Spleen (tissue), 11 donors: ENCODE data around the gene MICAL3. TPM values are rescaled to one million over a fixed set of nuclear protein-coding genes. Genes with fewer than 3 reads are reported as not detected.

Source experiments
- DNase-seq: peaks from one replicate; pipeline ENCODE4 v3.0.0-alpha.2; 2020
- H3K27ac ChIP-seq, 8 donors: fragments of 200-600 bp; sonication (generic) in 7 of 8; 1 replicate in 4 of 8; 2 replicates in 4 of 8; pipeline versions ENCODE4 v1.5.0 to v1.8.0; 2016 to 2021; ENCODE audit warnings: inconsistent platforms in 4 of 8, mild to moderate bottlenecking in 4 of 8, moderate library complexity in 1 of 8
- H3K27me3 ChIP-seq, 7 donors: fragments of 200-600 bp; sonication (generic) in 6 of 7; replicated peaks in 1 of 7; 1 replicate in 4 of 7; 2 replicates in 3 of 7; pipeline versions ENCODE4 v1.5.0 to v1.8.0; 2016 to 2021; ENCODE audit warnings: inconsistent platforms in 3 of 7, mild to moderate bottlenecking in 1 of 7
- H3K36me3 ChIP-seq, 6 donors: fragments of 200-600 bp; sonication (generic) in 5 of 6; 1 replicate in 4 of 6; 2 replicates in 2 of 6; pipeline versions ENCODE4 v1.5.0 to v1.8.0; 2016 to 2021; ENCODE audit warnings: inconsistent platforms in 2 of 6
- H3K4me1 ChIP-seq, 6 donors: fragments of 200-600 bp; sonication (generic) in 5 of 6; 1 replicate in 3 of 6; 2 replicates in 3 of 6; pipeline versions ENCODE4 v1.5.0 to v1.8.0; 2016 to 2021; ENCODE audit warnings: inconsistent platforms in 3 of 6
- H3K4me3 ChIP-seq, 8 donors: fragments of 200-600 bp; sonication (generic) in 7 of 8; 1 replicate in 4 of 8; 2 replicates in 4 of 8; pipeline versions ENCODE4 v1.5.0 to v1.8.0; 2016 to 2021; ENCODE audit warnings: inconsistent platforms in 4 of 8, mild to moderate bottlenecking in 4 of 8, moderate library complexity in 2 of 8
- H3K9me3 ChIP-seq, 8 donors: fragments of 200-600 bp; sonication (generic) in 7 of 8; 1 replicate in 4 of 8; 2 replicates in 4 of 8; pipeline versions ENCODE4 v1.5.0 to v1.8.0; 2016 to 2021; ENCODE audit warnings: inconsistent platforms in 4 of 8
- CTCF ChIP-seq, 11 experiments: fragments of 200-600 bp in 7 of 11; fragments of 450-650 bp in 4 of 11; sonication (generic) in 4 of 11; IDR thresholded peaks in 8 of 11; conservative IDR thresholded peaks in 3 of 11; 1 replicate in 7 of 11; 2 replicates in 4 of 11; pipeline versions ENCODE4 v1.4.0 to v1.8.0; 2016 to 2021; ENCODE audit warnings: antibody characterized with exemption in 11 of 11, inconsistent platforms in 4 of 11, mild to moderate bottlenecking in 1 of 11
- POLR2A ChIP-seq, 3 donors: fragments of 450-650 bp; IDR thresholded peaks; one replicate each; pipeline ENCODE4 v1.5.1; 2017; ENCODE audit warnings: antibody characterized with exemption in 3 of 3, mild to moderate bottlenecking in 1 of 3
- POLR2AphosphoS5 ChIP-seq, 3 donors: sonication (generic); formaldehyde crosslinking; IDR thresholded peaks; one replicate each; pipeline ENCODE4 v1.5.1; 2017; ENCODE audit warnings: antibody characterized with exemption in 3 of 3
- WGBS, 5 donors: extraction: QIAGEN DNeasy Blood & Tissue Kit in 3 of 5; methylation state at CpG; one replicate each; pipeline versions ENCODE4 v1.1.5 to v1.1.7; 2013 to 2018; 5-methylcytosine and 5-hydroxymethylcytosine counted together
- intact Hi-C: fragments of 100-400 bp; cut with DNase I; formaldehyde crosslinking; loops from one replicate; pipeline ENCODE4 v1.15.0; 2023; ENCODE audit warnings: low total_unique reads
- polyA plus RNA-seq, 3 donors: library from polyadenylated mRNA; stranded (reverse); fragments of 200-250 nt; gene quantifications; one replicate each; pipeline ENCODE4 v1.2.1, GENCODE V29; 2013
- total RNA-seq, 7 donors: library from RNA; depleted of rRNA in 3 of 7; stranded (reverse); fragments of >200 nt in 3 of 7; fragmentation: NEBNext Ultra II Directional in 4 of 7; extraction: Animal tissue kit (Norgen Biotek cat#: 25700) in 4 of 7; gene quantifications; one replicate each; pipeline versions ENCODE4 v1.1.0 to v1.2.1, GENCODE V29; 2016 to 2021
- donor health status: healthy with polysubstance abuse.
- donor health status: DM: no; HTN: no; CAD: no; lungs with moderate emphysema.
- donor health status: DM: no; HTN: no; CAD: no.
- donor health status: Bipolar disorder and iron deficiency.
- donor health status: healthy.
- donor health status: DM: no; HTN: no; CAD: no.
- donor health status: DM: yes; HTN: yes; CAD: no.

Gene MICAL3
- total and polyA plus RNA-seq, 10 donors: 2.6 to 133 (median 75.2) TPM

DNA sequence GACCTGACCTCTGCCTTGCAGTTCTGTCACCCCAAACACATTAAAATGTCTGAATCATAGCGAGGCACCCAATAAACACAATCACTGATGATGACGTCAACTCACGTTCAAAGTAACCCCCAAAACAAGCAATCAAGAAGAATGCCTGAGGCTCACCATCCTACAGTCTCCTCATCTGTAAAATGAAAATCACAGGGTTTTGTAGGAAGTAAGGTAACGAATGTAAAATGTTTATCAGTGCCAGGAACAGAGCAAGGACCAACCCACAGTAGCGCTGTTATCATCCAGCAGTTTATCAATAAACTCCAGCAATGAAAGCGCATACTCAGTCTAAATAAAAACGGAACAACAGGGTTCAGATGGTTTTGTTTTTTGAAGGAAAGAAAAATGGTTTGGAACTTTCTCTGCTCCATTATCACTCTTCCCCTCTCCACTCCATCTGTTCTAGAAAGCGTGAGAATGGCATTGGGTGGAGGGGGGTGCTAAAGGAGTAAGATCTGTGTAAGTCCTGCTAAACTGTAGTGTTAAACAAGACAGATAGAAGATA lies 110.5 kb downstream of the MICAL3 start:
- H3K27ac ChIP-seq: peak overlapping the region in 3 of 8 donors; percentile 23 to 56 (median 42)
- no peaks in the 10 kb centered on the region for H3K27me3 ChIP-seq
- no peak for TF ChIP-seq CTCF (IDR thresholded peaks at IDR 0.05 in 8 of 11, conservative IDR thresholded peaks at IDR 0.05 in 3 of 11)
- no peak overlapping the region for H3K4me3 ChIP-seq
- no peak for DNase-seq
- 82 to 91% (median 89%) methylated on average over 8 of the region's 8 CpGs for WGBS, 5 donors
- intact Hi-C loops: loop anchor here (10.0 kb wide), 1 partner anchor 111 kb away; the partner anchor contains the start of gene MICAL3
- peaks cover 14 to 95% (median 70%) of the 10 kb centered on the region in 6 donors for H3K4me1 ChIP-seq
- no peaks in the 10 kb centered on the region for H3K9me3 ChIP-seq
- no peaks in the 10 kb centered on the region for H3K36me3 ChIP-seq

DNA sequence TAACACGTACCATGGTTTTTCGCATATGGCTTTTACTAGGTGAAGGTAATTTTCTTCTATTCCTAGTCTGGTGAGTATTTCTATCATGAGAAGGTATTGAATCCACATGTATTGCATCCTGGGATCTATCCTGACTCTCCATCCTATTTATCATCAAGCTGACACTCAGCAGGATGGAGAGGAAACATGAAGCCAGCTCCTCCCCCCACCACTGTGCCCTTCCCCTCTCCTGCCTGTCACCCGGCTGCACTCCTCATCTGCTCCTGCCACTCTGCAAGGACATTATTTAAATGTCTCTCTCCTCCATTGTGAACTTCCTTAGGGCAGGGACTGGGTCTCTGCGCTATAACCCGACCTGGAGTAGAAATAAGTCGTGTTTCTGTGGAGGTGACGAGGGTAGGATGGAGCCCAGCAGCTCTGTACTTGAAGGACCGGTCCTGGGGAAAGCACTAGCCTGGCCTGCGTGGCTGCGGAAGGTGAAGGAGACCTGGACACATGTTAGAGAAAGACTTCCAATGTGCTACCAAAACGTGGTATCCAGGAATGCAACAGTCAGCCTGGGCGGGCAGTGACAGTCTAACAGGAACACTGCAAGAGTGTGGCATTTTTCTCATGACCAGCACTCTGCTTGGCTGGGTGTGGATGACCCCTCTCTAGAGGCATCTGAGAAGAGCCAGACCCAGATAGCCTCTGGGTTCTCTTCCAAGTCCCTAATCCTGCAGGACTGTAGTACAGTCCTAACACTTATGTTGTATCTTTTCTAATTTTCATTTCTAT lies 111.2 kb downstream of the MICAL3 start:
- no peaks in the 10 kb centered on the region for H3K36me3 ChIP-seq
- H3K9me3 ChIP-seq: no peaks in the 10 kb centered on the region
- intact Hi-C loops: loop anchor here (10.0 kb wide), 1 partner anchor 112 kb away; the partner anchor contains the start of gene MICAL3
- no peak for TF ChIP-seq CTCF (IDR thresholded peaks at IDR 0.05 in 8 of 11, conservative IDR thresholded peaks at IDR 0.05 in 3 of 11)
- no peak for TF ChIP-seq POLR2AphosphoS5 (IDR thresholded peaks at IDR 0.05)
- no peak for TF ChIP-seq POLR2A (IDR thresholded peaks at IDR 0.05)
- WGBS, 5 donors: 69 to 80% (median 78%) methylated on average over 12 of the region's 12 CpGs
- peak overlapping the region in 4 of 8 donors; percentile 16 to 56 (median 32) for H3K27ac ChIP-seq
- H3K4me3 ChIP-seq: no peak overlapping the region
- peaks cover 12 to 93% (median 63%) of the 10 kb centered on the region in 6 donors for H3K4me1 ChIP-seq
- DNase-seq: no peak
- H3K27me3 ChIP-seq: no peaks in the 10 kb centered on the region

DNA sequence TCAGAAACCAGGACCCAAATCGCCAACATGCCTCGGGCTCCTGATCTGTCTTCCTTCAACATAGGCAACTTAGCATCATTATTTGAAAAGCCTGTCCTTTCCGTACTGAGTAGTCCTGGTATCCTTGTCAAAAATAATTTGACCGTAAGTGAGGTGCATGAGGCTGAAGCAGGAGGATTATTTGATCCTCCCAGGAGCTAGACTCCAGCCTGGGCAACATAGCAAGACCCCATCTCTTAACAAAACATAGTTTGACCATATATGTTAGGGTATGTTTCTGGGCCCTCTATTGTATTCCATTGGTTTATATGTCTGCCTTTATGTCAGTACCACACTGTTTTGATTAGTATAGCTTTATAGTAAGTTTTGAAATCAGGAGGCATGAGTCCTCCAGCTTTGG lies 112.5 kb downstream of the MICAL3 start:
- intact Hi-C loops: loop anchor here (10.0 kb wide), 1 partner anchor 113 kb away; the partner anchor contains the start of gene MICAL3

More for the DNA sequence above, 112.5 kb downstream of the MICAL3 start:
- TF ChIP-seq POLR2AphosphoS5 (IDR thresholded peaks at IDR 0.05): no peak
- TF ChIP-seq POLR2A (IDR thresholded peaks at IDR 0.05): no peak
- no peak for TF ChIP-seq CTCF (IDR thresholded peaks at IDR 0.05 in 8 of 11, conservative IDR thresholded peaks at IDR 0.05 in 3 of 11)
- no peak overlapping the region for H3K4me3 ChIP-seq
- no peak for DNase-seq
- peaks cover 0 to 10% (median 0%) of the 10 kb centered on the region in 6 donors for H3K36me3 ChIP-seq
- WGBS, 5 donors: 93 to 99% (median 95%) methylated on average over 4 of the region's 4 CpGs
- no peaks in the 10 kb centered on the region for H3K27me3 ChIP-seq
- peak overlapping the region in 6 of 8 donors; percentile 69 to 82 (median 76) for H3K27ac ChIP-seq
- H3K9me3 ChIP-seq: no peaks in the 10 kb centered on the region
- H3K4me1 ChIP-seq: peaks cover 0 to 90% (median 53%) of the 10 kb centered on the region in 6 donors
